GM12878 (cell line): ENCODE measurements around the gene PTPRD. TPM values are rescaled to one million over a fixed set of nuclear protein-coding genes. Genes with fewer than 3 reads are reported as not detected.

Source experiments
- ATAC-seq: fragments of 200-7000 bp; cut with Tn5 transposase; 3 replicates; pipeline ENCODE4 v1.9.1; 2020; ENCODE audit warnings: mild to moderate bottlenecking, moderate library complexity
- BruUV-seq: library from RNA; stranded (reverse); fragments of 400-500 nt; replicated peaks from 2 replicates; lab custom pipeline; 2021; lab: Mats Ljungman, UMichigan
- CTCF ChIA-PET: fragments of 300-600 bp; sonication (Branson Sonifier 250); formaldehyde crosslinking; extraction: SDS; loops from one replicate; lab custom pipeline; 2021; ENCODE audit warnings: inconsistent platforms; lab: Yijun Ruan, JAX
- POLR2A ChIA-PET: fragments of 350-600 bp; formaldehyde crosslinking; extraction: SDS; loops from one replicate; lab custom pipeline; 2021; ENCODE audit warnings: inconsistent platforms; lab: Charles Lee
- RAD21 ChIA-PET: fragments of 300-600 bp; sonication (Branson Sonifier 250); formaldehyde crosslinking; loops from one replicate; lab custom pipeline; 2023; ENCODE audit warnings: antibody characterized with exemption; ENCODE audit not compliant: unreplicated experiment; lab: Charles Lee
- SMC1A ChIA-PET: fragments of 300-600 bp; sonication (Branson Sonifier 250); formaldehyde crosslinking; loops from one replicate; lab custom pipeline; 2023; ENCODE audit not compliant: unreplicated experiment, uncharacterized antibody; lab: Charles Lee
- DNase-seq: peaks from one replicate; pipeline ENCODE4 v3.0.0-alpha.2; 2011; ENCODE audit warnings: low read depth, low spot score
- FAIRE-seq: peaks from 3 replicates; lab custom pipeline; 2011; peaks lifted over from hg19 to GRCh38; lab: Jason Lieb, UNC
- H2AFZ ChIP-seq: 2 replicates; pipeline ENCODE4 v1.6.0; 2011; ENCODE audit warnings: low read depth, low read length, control low read depth; ENCODE audit not compliant: control insufficient read depth
- H3K27ac ChIP-seq: 2 replicates; pipeline ENCODE4 v1.5.1; 2011; ENCODE audit warnings: control low read depth; ENCODE audit not compliant: control insufficient read depth, insufficient read depth
- H3K27me3 ChIP-seq, 2 experiments: replicated peaks in 1 of 2; 2 replicates each; pipeline versions ENCODE4 v1.6.0 to v1.6.1; 2011; ENCODE audit warnings: low read length in 1 of 2; ENCODE audit not compliant: control insufficient read depth in 2 of 2, insufficient read depth in 2 of 2
- H3K36me3 ChIP-seq, 2 experiments: 2 replicates each; pipeline ENCODE4 v1.5.1; 2011; ENCODE audit warnings: low read length in 1 of 2; ENCODE audit not compliant: control insufficient read depth in 2 of 2, insufficient read depth in 2 of 2
- H3K4me1 ChIP-seq: 2 replicates; pipeline ENCODE4 v1.6.1; 2011; ENCODE audit warnings: mild to moderate bottlenecking, low read length, moderate library complexity, mixed read lengths; ENCODE audit not compliant: control insufficient read depth, insufficient read depth
- H3K4me2 ChIP-seq: 2 replicates; pipeline ENCODE4 v1.6.0; 2011; ENCODE audit warnings: control low read depth; ENCODE audit not compliant: control insufficient read depth, insufficient read depth
- H3K4me3 ChIP-seq: fragments of 200-600 bp; sonication (generic); 2 replicates; pipeline ENCODE4 v1.5.1; 2016
- H3K79me2 ChIP-seq: 2 replicates; pipeline ENCODE4 v1.6.0; 2011; ENCODE audit warnings: low read length; ENCODE audit not compliant: control insufficient read depth, insufficient read depth
- H3K9ac ChIP-seq: 2 replicates; pipeline ENCODE4 v1.8.0; 2011; ENCODE audit warnings: low read length, control low read depth, mixed read lengths; ENCODE audit not compliant: control insufficient read depth, insufficient read depth
- H3K9me3 ChIP-seq: replicated peaks from 3 replicates; pipeline ENCODE4 v1.5.1; 2011; ENCODE audit warnings: mild to moderate bottlenecking, low read length; ENCODE audit not compliant: control insufficient read depth, insufficient read depth
- H4K20me1 ChIP-seq: 2 replicates; pipeline ENCODE4 v1.6.0; 2011; ENCODE audit not compliant: control insufficient read depth, insufficient read depth
- CEBPZ ChIP-seq: fragments of 150-350 bp; IDR thresholded peaks from 2 replicates; pipeline ENCODE4 v1.6.1; 2016; ENCODE audit warnings: low read depth, low read length
- CHD4 ChIP-seq: fragments of 200-600 bp; sonication (generic); IDR thresholded peaks from 2 replicates; pipeline ENCODE4 v1.6.1; 2016; ENCODE audit warnings: mild to moderate bottlenecking
- EED ChIP-seq: sonication (generic); IDR thresholded peaks from 2 replicates; pipeline ENCODE4 v1.6.1; 2016; ENCODE audit warnings: antibody characterized with exemption, low read depth
- ETV6 ChIP-seq, 2 experiments: fragments of 450-650 bp in 1 of 2; IDR thresholded peaks in 1 of 2; conservative IDR thresholded peaks in 1 of 2; 2 replicates each; pipeline ENCODE4 v1.6.1; 2014; ENCODE audit warnings: antibody characterized with exemption in 1 of 2, borderline replicate concordance in 1 of 2, low read depth in 1 of 2, mild to moderate bottlenecking in 1 of 2, moderate library complexity in 1 of 2
- LARP7 ChIP-seq: fragments of 450-650 bp; IDR thresholded peaks from 2 replicates; pipeline ENCODE4 v1.6.1; 2017; ENCODE audit warnings: mild to moderate bottlenecking
- MEF2A ChIP-seq: IDR thresholded peaks from 2 replicates; pipeline ENCODE4 v1.6.1; 2011; ENCODE audit warnings: low read depth, mild to moderate bottlenecking, low read length, moderate library complexity; ENCODE audit not compliant: insufficient read depth
- MYC ChIP-seq: IDR thresholded peaks from 2 replicates; pipeline ENCODE4 v1.6.1; 2011; ENCODE audit warnings: mild to moderate bottlenecking, low read length, moderate library complexity, inconsistent platforms; ENCODE audit not compliant: insufficient read depth, insufficient replicate concordance, insufficient read length, severe bottlenecking
- NR2F1 ChIP-seq: fragments of 450-650 bp; conservative IDR thresholded peaks from 2 replicates; pipeline ENCODE4 v1.6.1; 2017; ENCODE audit warnings: mild to moderate bottlenecking
- POLR2A ChIP-seq: IDR thresholded peaks from 2 replicates; pipeline ENCODE4 v1.6.1; 2011; ENCODE audit warnings: low read depth, mild to moderate bottlenecking, low read length
- POLR2AphosphoS5 ChIP-seq: IDR thresholded peaks from 2 replicates; pipeline ENCODE4 v1.6.1; 2011; ENCODE audit warnings: mild to moderate bottlenecking, low read length, inconsistent platforms
- RUNX3 ChIP-seq: IDR thresholded peaks from 2 replicates; pipeline ENCODE4 v1.6.1; 2012; ENCODE audit warnings: low read length, inconsistent platforms
- SKIL ChIP-seq: fragments of 450-650 bp; IDR thresholded peaks from 2 replicates; pipeline ENCODE4 v1.6.1; 2017; ENCODE audit warnings: mild to moderate bottlenecking, low read depth, inconsistent platforms; ENCODE audit not compliant: poor library complexity, severe bottlenecking
- SRF ChIP-seq, 2 experiments: IDR thresholded peaks; 2 replicates each; pipeline ENCODE4 v1.6.1; 2011; ENCODE audit warnings: low read depth in 2 of 2, low read length in 2 of 2, mild to moderate bottlenecking in 1 of 2, moderate library complexity in 1 of 2
- TARDBP ChIP-seq: IDR thresholded peaks from 2 replicates; pipeline ENCODE4 v1.6.1; 2016; ENCODE audit warnings: borderline replicate concordance
- YY1 ChIP-seq: IDR thresholded peaks from 2 replicates; pipeline ENCODE4 v1.6.1; 2011; ENCODE audit warnings: low read depth, mild to moderate bottlenecking, low read length
- ZBED1 ChIP-seq: IDR thresholded peaks from 2 replicates; pipeline ENCODE4 v1.6.1; 2016; ENCODE audit warnings: borderline replicate concordance
- ZNF207 ChIP-seq: fragments of 450-650 bp; IDR thresholded peaks from 2 replicates; pipeline ENCODE4 v1.6.1; 2014; ENCODE audit warnings: antibody characterized with exemption, mild to moderate bottlenecking, borderline replicate concordance
- ZNF217 ChIP-seq: fragments of 450-650 bp; IDR thresholded peaks from 2 replicates; pipeline ENCODE4 v1.6.1; 2017; ENCODE audit warnings: antibody characterized with exemption, mild to moderate bottlenecking
- ZNF622 ChIP-seq: fragments of 450-650 bp; IDR thresholded peaks from 2 replicates; pipeline ENCODE4 v1.6.1; 2017; ENCODE audit warnings: mild to moderate bottlenecking, inconsistent platforms
- WGBS: methylation state at CpG from one replicate; pipeline ENCODE4 v1.1.6; 2016; ENCODE audit warnings: low lambda C conversion rate; ENCODE audit not compliant: insufficient replicate concordance, insufficient coverage; ENCODE audit errors: missing lambda C conversion rate; 5-methylcytosine and 5-hydroxymethylcytosine counted together
- in situ Hi-C: fragments of 300-500 bp; cut with MboI; formaldehyde crosslinking; loops from 9 replicates; pipeline ENCODE4 v1.14.3; 2018; ENCODE audit warnings: mixed read lengths
- intact Hi-C: fragments of 100-400 bp; cut with micrococcal nuclease; formaldehyde crosslinking; loops from one replicate; pipeline ENCODE4 v1.14.2; 2022; ENCODE audit not compliant: unreplicated experiment
- polyA plus RNA-seq, 11 experiments: library from polyadenylated mRNA; depleted of rRNA in 4 of 11; unstranded in 6 of 11; stranded (reverse) in 5 of 11; fragments of >200 nt; fragmentation: Nextera tagmentation in 4 of 11; fragmentation: Illumina TruSeq in 1 of 11; extraction: Ambion mirVana in 4 of 11; extraction: Trizol in 1 of 11; gene quantifications; 1 replicate in 1 of 11; 2 replicates in 10 of 11; pipeline versions ENCODE4 v1.2.1 to v1.2.3, GENCODE V29; 2011 to 2016; ENCODE audit warnings: inconsistent platforms in 2 of 11, missing spikeins in 2 of 11, low read depth in 1 of 11
- total RNA-seq, 4 experiments: library from RNA; depleted of rRNA in 3 of 4; stranded (reverse); fragments of >200 nt in 3 of 4; fragmentation: Illumina TruSeq in 1 of 4; extraction: Trizol in 1 of 4; gene quantifications; 2 replicates each; pipeline versions ENCODE4 v1.2.1 to v1.2.3, GENCODE V29; 2013 to 2021
- TF ChIP-seq, protein P1 (sequence below): IDR thresholded peaks from 2 replicates; pipeline ENCODE4 v1.6.1; 2011; ENCODE audit warnings: low read depth, mild to moderate bottlenecking, low read length, moderate library complexity, borderline replicate concordance; ENCODE audit errors: extremely low read depth

The PTPRD gene
- total and polyA plus RNA-seq, 10 of the 15 experiments (the other 5 are each of a cell fraction or from before 2014, with no cell fraction given) = under 0.01 to 0.05 (median 0.01) TPM; not detected in 7

GRCh38 chr9:8315211-8315610 is 2297.6 kb downstream of the PTPRD start:
- ChIA-PET RAD21 (no interaction called here), CTCF (interaction anchor here (0.6 kb wide), 1 partner anchor 14 kb away, joined by 4 read pairs; no protein-coding TSS in a partner anchor), SMC1A (no interaction called here), POLR2A (no interaction called here)
- WGBS = 60% methylated on average over 5 of the region's 5 CpGs
- no peaks in the 10 kb centered on the region for H3K36me3 ChIP-seq
- DNase-seq (no peak), ATAC-seq (no peak), FAIRE-seq (no peak)
- no peaks in the 10 kb centered on the region for H3K9me3 ChIP-seq
- H3K9ac ChIP-seq = no peak overlapping the region
- intact Hi-C loops = no loop called here
- BruUV-seq = no TSS peak
- no peak overlapping the region for H3K4me2 ChIP-seq
- H3K27ac ChIP-seq = no peak overlapping the region
- in situ Hi-C loops = no loop called here
- no peaks in the 10 kb centered on the region for H4K20me1 ChIP-seq
- no peaks in the 10 kb centered on the region for H3K4me1 ChIP-seq
- no peak overlapping the region for H2AFZ ChIP-seq
- H3K27me3 ChIP-seq = no peaks in the 10 kb centered on the region
- no peaks in the 10 kb centered on the region for H3K79me2 ChIP-seq
- H3K4me3 ChIP-seq = no peak overlapping the region
- TF ChIP-seq ZBED1 (no peak), RUNX3 (no peak), MYC (no peak), YY1 (no peak), LARP7 (no peak), POLR2A (no peak), CHD4 (no peak), CEBPZ (no peak), ZNF622 (no peak), TARDBP (no peak), SKIL (no peak), MEF2A (no peak), EED (no peak), ZNF217 (no peak), ZNF207 (no peak), POLR2AphosphoS5 (no peak), ETV6 (conservative IDR thresholded peaks at IDR 0.05 in 1 of 2, IDR thresholded peaks at IDR 0.05 in 1 of 2; ENCODE audit: borderline replicate concordance in 1 of 2, low read depth in 1 of 2) (no peak), SRF (IDR thresholded peaks at IDR 0.05; ENCODE audit: low read depth in 2 of 2, low read length in 2 of 2) (no peak), NR2F1 (no peak)
- TF ChIP-seq, protein P1, sequence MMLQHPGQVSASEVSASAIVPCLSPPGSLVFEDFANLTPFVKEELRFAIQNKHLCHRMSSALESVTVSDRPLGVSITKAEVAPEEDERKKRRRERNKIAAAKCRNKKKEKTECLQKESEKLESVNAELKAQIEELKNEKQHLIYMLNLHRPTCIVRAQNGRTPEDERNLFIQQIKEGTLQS = no peak
